Liver (tissue), 9 donors: Measurements from ENCODE around the gene SENP1. TPM values are rescaled to one million over a fixed set of nuclear protein-coding genes. Genes with fewer than 3 reads are reported as not detected.

ENCODE experiments used
- DNase-seq: peaks from one replicate; pipeline ENCODE4 v3.0.0-alpha.2; 2017; ENCODE audit warnings: low spot score
- H3K27ac ChIP-seq, 2 donors: one replicate each; pipeline ENCODE4 v1.7.0; 2013; ENCODE audit warnings: inconsistent platforms in 2 of 2, low read length in 2 of 2, control low read depth in 1 of 2, low read depth in 1 of 2, mild to moderate bottlenecking in 1 of 2
- H3K27me3 ChIP-seq, 4 donors: one replicate each; pipeline versions ENCODE4 v1.6.1 to v1.7.0; 2013; ENCODE audit warnings: low read length in 3 of 4, inconsistent platforms in 1 of 4, mild to moderate bottlenecking in 1 of 4, moderate library complexity in 1 of 4; ENCODE audit not compliant: control insufficient read depth in 4 of 4, insufficient read depth in 4 of 4
- H3K36me3 ChIP-seq, 4 donors: one replicate each; pipeline versions ENCODE4 v1.6.1 to v1.7.0; 2013; ENCODE audit warnings: low read length in 3 of 4, mild to moderate bottlenecking in 3 of 4, low read depth in 1 of 4, moderate library complexity in 1 of 4; ENCODE audit not compliant: control insufficient read depth in 4 of 4, insufficient read depth in 3 of 4
- H3K4me1 ChIP-seq, 4 donors: one replicate each; pipeline versions ENCODE4 v1.6.1 to v1.7.0; 2013; ENCODE audit warnings: low read length in 3 of 4, mild to moderate bottlenecking in 3 of 4, moderate library complexity in 1 of 4; ENCODE audit not compliant: control insufficient read depth in 4 of 4, insufficient read depth in 4 of 4
- H3K4me3 ChIP-seq, 3 donors: one replicate each; pipeline versions ENCODE4 v1.6.1 to v1.7.0; 2013; ENCODE audit warnings: low read length in 3 of 3, control low read depth in 1 of 3, low read depth in 1 of 3, mild to moderate bottlenecking in 1 of 3
- H3K9ac ChIP-seq, 2 donors: one replicate each; pipeline ENCODE4 v1.7.0; 2013; ENCODE audit warnings: low read length in 2 of 2, mild to moderate bottlenecking in 2 of 2, moderate library complexity in 2 of 2, control low read depth in 1 of 2, low read depth in 1 of 2
- H3K9me3 ChIP-seq, 4 donors: one replicate each; pipeline versions ENCODE4 v1.6.1 to v1.7.0; 2013; ENCODE audit warnings: low read length in 3 of 4; ENCODE audit not compliant: control insufficient read depth in 4 of 4
- EGR1 ChIP-seq, 2 donors: IDR thresholded peaks; 2 replicates each; pipeline ENCODE4 v1.6.1; 2016 to 2018; ENCODE audit warnings: antibody characterized with exemption in 2 of 2, low read depth in 2 of 2
- FOXA1 ChIP-seq: IDR thresholded peaks from 2 replicates; pipeline ENCODE4 v1.6.1; 2016; ENCODE audit warnings: antibody characterized with exemption
- FOXA2 ChIP-seq: IDR thresholded peaks from 2 replicates; pipeline ENCODE4 v1.6.1; 2016; ENCODE audit warnings: antibody characterized with exemption
- GABPA ChIP-seq, 2 donors: IDR thresholded peaks in 1 of 2; conservative IDR thresholded peaks in 1 of 2; 2 replicates each; pipeline ENCODE4 v1.6.1; 2016; ENCODE audit warnings: antibody characterized with exemption in 2 of 2, mild to moderate bottlenecking in 1 of 2, moderate library complexity in 1 of 2
- HNF4A ChIP-seq, 2 donors: conservative IDR thresholded peaks; 2 replicates each; pipeline ENCODE4 v1.6.1; 2016; ENCODE audit warnings: antibody characterized with exemption in 2 of 2, mild to moderate bottlenecking in 2 of 2
- HNF4G ChIP-seq: IDR thresholded peaks from 2 replicates; pipeline ENCODE4 v1.6.1; 2016; ENCODE audit warnings: antibody characterized with exemption
- JUND ChIP-seq, 2 donors: IDR thresholded peaks; 2 replicates each; pipeline ENCODE4 v1.6.1; 2016; ENCODE audit warnings: antibody characterized with exemption in 2 of 2
- NR2F2 ChIP-seq: IDR thresholded peaks from 2 replicates; pipeline ENCODE4 v1.6.1; 2016; ENCODE audit warnings: antibody characterized with exemption
- RAD21 ChIP-seq, 2 donors: IDR thresholded peaks; 2 replicates each; pipeline ENCODE4 v1.6.1; 2016; ENCODE audit warnings: antibody characterized with exemption in 2 of 2, mild to moderate bottlenecking in 2 of 2
- REST ChIP-seq: IDR thresholded peaks from 2 replicates; pipeline ENCODE4 v1.6.1; 2016; ENCODE audit warnings: antibody characterized with exemption, mild to moderate bottlenecking
- RXRA ChIP-seq, 2 donors: IDR thresholded peaks; 2 replicates each; pipeline ENCODE4 v1.6.1; 2017 to 2018; ENCODE audit warnings: antibody characterized with exemption in 2 of 2, mild to moderate bottlenecking in 1 of 2
- SP1 ChIP-seq: IDR thresholded peaks from 2 replicates; pipeline ENCODE4 v1.6.1; 2018; ENCODE audit warnings: antibody characterized with exemption, mild to moderate bottlenecking
- TAF1 ChIP-seq: conservative IDR thresholded peaks from 2 replicates; pipeline ENCODE4 v1.6.1; 2016; ENCODE audit warnings: antibody characterized with exemption, mild to moderate bottlenecking
- YY1 ChIP-seq: IDR thresholded peaks from 2 replicates; pipeline ENCODE4 v1.6.1; 2016; ENCODE audit warnings: antibody characterized with exemption, mild to moderate bottlenecking
- WGBS: extraction: QIAGEN DNeasy Blood & Tissue Kit; methylation state at CpG from one replicate; pipeline ENCODE4 v1.1.7; 2013; 5-methylcytosine and 5-hydroxymethylcytosine counted together
- polyA plus RNA-seq, 2 donors: library from polyadenylated mRNA; stranded (reverse) in 1 of 2; unstranded in 1 of 2; fragments of 200-250 nt in 1 of 2; fragments of >200 nt in 1 of 2; fragmentation: Nextera tagmentation in 1 of 2; extraction: Ambion mirVana in 1 of 2; gene quantifications; one replicate each; pipeline versions ENCODE4 v1.2.1 to v1.2.3, GENCODE V29; 2013 to 2015
- total RNA-seq, 2 donors: library from RNA; depleted of rRNA; stranded (reverse); fragments of >200 nt; gene quantifications; one replicate each; pipeline ENCODE4 v1.2.3, GENCODE V29; 2014
- TF ChIP-seq, protein P1 (sequence below): fragments of 150-350 bp; IDR thresholded peaks from 2 replicates; pipeline ENCODE4 v1.5.1; 2017; ENCODE audit warnings: improper control_type of control experiment, low read depth, low read length; ENCODE audit not compliant: missing input control
- TF ChIP-seq, protein P2 (sequence below): IDR thresholded peaks from 2 replicates; pipeline ENCODE4 v1.6.1; 2016; ENCODE audit warnings: antibody characterized with exemption
- TF ChIP-seq, protein P3 (sequence below): IDR thresholded peaks from 2 replicates; pipeline ENCODE4 v1.6.1; 2016; ENCODE audit warnings: antibody characterized with exemption
- TF ChIP-seq, protein P4 (sequence below): IDR thresholded peaks from 2 replicates; pipeline ENCODE4 v1.6.1; 2016; ENCODE audit warnings: antibody characterized with exemption
- donor health status: healthy.
- donor health status: healthy.
- donor health status: healthy.
- donor health status: healthy.
- donor health status: healthy.

Gene SENP1
- total and polyA plus RNA-seq, 4 donors: 1.4 to 11.7 (median 4.2) TPM

DNA sequence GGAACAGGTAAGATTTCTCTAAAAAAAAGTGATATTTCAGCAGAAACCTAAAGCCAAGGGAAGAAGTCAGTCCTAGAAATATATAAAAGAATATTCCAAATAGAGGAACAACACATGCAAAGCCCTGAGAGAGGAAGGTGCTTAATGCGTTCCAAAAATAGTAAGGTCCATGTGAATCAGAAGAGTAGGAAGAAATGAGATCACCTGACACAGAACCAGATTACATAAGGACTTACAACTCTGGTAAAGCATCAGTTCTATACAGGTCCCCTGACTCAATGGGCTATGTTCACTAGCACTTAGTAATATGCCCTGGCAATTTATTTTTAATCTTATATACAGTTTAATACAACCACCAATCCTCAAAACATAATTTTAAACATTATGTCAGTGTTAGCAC is 30.0 kb downstream of the SENP1 start:
- Histone ChIP-seq H3K27ac (no peak overlapping the region), H3K9ac (no peak overlapping the region), H3K27me3 (no peaks in the 10 kb centered on the region), H3K4me1 (no peaks in the 10 kb centered on the region), H3K4me3 (no peak overlapping the region), H3K36me3 (peaks cover 2 to 28% (median 24%) of the 10 kb centered on the region in 4 donors), H3K9me3 (no peaks in the 10 kb centered on the region)
- WGBS: 86% methylated on average over 1 of the region's 1 CpG
- DNase-seq: no peak
- TF ChIP-seq JUND (IDR thresholded peaks at IDR 0.05): no peak
- TF ChIP-seq, protein P1, sequence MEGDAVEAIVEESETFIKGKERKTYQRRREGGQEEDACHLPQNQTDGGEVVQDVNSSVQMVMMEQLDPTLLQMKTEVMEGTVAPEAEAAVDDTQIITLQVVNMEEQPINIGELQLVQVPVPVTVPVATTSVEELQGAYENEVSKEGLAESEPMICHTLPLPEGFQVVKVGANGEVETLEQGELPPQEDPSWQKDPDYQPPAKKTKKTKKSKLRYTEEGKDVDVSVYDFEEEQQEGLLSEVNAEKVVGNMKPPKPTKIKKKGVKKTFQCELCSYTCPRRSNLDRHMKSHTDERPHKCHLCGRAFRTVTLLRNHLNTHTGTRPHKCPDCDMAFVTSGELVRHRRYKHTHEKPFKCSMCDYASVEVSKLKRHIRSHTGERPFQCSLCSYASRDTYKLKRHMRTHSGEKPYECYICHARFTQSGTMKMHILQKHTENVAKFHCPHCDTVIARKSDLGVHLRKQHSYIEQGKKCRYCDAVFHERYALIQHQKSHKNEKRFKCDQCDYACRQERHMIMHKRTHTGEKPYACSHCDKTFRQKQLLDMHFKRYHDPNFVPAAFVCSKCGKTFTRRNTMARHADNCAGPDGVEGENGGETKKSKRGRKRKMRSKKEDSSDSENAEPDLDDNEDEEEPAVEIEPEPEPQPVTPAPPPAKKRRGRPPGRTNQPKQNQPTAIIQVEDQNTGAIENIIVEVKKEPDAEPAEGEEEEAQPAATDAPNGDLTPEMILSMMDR: no peak
- no peak for TF ChIP-seq EGR1 (IDR thresholded peaks at IDR 0.05; ENCODE audit: low read depth in 2 of 2)
- TF ChIP-seq TAF1: no peak
- no peak for TF ChIP-seq REST
- no peak for TF ChIP-seq HNF4G
- TF ChIP-seq HNF4A (conservative IDR thresholded peaks at IDR 0.05): no peak
- TF ChIP-seq SP1: no peak
- TF ChIP-seq FOXA2: no peak
- no peak for TF ChIP-seq YY1
- no peak for TF ChIP-seq NR2F2
- no peak for TF ChIP-seq GABPA (IDR thresholded peaks at IDR 0.05 in 1 of 2, conservative IDR thresholded peaks at IDR 0.05 in 1 of 2)
- TF ChIP-seq RXRA (IDR thresholded peaks at IDR 0.05): no peak
- TF ChIP-seq, protein P2, sequence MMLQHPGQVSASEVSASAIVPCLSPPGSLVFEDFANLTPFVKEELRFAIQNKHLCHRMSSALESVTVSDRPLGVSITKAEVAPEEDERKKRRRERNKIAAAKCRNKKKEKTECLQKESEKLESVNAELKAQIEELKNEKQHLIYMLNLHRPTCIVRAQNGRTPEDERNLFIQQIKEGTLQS: no peak
- TF ChIP-seq FOXA1: no peak
- no peak for TF ChIP-seq RAD21 (IDR thresholded peaks at IDR 0.05)

DNA sequence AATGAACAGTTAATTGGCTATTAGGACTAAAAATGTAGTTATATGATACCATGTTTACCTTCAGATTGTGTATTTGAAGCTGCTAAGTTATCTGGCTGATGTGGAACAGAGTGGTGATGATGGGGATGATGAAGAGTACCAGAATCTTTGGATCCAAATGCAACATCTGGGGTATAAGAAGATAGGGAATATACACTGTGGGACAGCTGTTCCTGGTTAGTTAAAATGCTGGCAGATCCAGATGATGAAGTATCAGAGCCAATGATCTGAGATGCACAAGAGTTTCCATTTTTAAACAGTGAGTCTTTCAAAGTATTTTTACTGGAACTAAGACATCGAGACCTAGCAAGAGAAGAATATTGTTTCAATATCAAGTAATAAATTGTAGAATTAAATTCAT is 31.6 kb downstream of the SENP1 start:
- Histone ChIP-seq H3K27ac (no peak overlapping the region), H3K27me3 (no peaks in the 10 kb centered on the region), H3K4me1 (no peaks in the 10 kb centered on the region), H3K9ac (no peak overlapping the region), H3K4me3 (no peak overlapping the region), H3K9me3 (no peaks in the 10 kb centered on the region), H3K36me3 (peaks cover 2 to 35% (median 28%) of the 10 kb centered on the region in 4 donors)
- WGBS: 99% methylated on average over 1 of the region's 1 CpG
- DNase-seq: no peak
- TF ChIP-seq, protein P3, sequence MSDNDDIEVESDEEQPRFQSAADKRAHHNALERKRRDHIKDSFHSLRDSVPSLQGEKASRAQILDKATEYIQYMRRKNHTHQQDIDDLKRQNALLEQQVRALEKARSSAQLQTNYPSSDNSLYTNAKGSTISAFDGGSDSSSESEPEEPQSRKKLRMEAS: no peak
- TF ChIP-seq GABPA (IDR thresholded peaks at IDR 0.05 in 1 of 2, conservative IDR thresholded peaks at IDR 0.05 in 1 of 2) (no peak), JUND (IDR thresholded peaks at IDR 0.05) (no peak), FOXA2 (no peak), RXRA (IDR thresholded peaks at IDR 0.05) (no peak), YY1 (no peak), SP1 (no peak), RAD21 (IDR thresholded peaks at IDR 0.05) (no peak), HNF4G (no peak), NR2F2 (no peak), EGR1 (IDR thresholded peaks at IDR 0.05; ENCODE audit: low read depth in 2 of 2) (no peak), HNF4A (conservative IDR thresholded peaks at IDR 0.05) (no peak), TAF1 (no peak), REST (no peak)
- TF ChIP-seq, protein P2: no peak
- TF ChIP-seq, protein P4, sequence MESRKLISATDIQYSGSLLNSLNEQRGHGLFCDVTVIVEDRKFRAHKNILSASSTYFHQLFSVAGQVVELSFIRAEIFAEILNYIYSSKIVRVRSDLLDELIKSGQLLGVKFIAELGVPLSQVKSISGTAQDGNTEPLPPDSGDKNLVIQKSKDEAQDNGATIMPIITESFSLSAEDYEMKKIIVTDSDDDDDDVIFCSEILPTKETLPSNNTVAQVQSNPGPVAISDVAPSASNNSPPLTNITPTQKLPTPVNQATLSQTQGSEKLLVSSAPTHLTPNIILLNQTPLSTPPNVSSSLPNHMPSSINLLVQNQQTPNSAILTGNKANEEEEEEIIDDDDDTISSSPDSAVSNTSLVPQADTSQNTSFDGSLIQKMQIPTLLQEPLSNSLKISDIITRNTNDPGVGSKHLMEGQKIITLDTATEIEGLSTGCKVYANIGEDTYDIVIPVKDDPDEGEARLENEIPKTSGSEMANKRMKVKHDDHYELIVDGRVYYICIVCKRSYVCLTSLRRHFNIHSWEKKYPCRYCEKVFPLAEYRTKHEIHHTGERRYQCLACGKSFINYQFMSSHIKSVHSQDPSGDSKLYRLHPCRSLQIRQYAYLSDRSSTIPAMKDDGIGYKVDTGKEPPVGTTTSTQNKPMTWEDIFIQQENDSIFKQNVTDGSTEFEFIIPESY: no peak
